Measurements from ENCODE around the gene JAM3. TPM values are rescaled to one million over a fixed set of nuclear protein-coding genes. Genes with fewer than 3 reads are reported as not detected.

Gene JAM3
- total RNA-seq, 6 experiments from 2014 or later = 49.6 to 58.6 (median 55.2) TPM

DNA sequence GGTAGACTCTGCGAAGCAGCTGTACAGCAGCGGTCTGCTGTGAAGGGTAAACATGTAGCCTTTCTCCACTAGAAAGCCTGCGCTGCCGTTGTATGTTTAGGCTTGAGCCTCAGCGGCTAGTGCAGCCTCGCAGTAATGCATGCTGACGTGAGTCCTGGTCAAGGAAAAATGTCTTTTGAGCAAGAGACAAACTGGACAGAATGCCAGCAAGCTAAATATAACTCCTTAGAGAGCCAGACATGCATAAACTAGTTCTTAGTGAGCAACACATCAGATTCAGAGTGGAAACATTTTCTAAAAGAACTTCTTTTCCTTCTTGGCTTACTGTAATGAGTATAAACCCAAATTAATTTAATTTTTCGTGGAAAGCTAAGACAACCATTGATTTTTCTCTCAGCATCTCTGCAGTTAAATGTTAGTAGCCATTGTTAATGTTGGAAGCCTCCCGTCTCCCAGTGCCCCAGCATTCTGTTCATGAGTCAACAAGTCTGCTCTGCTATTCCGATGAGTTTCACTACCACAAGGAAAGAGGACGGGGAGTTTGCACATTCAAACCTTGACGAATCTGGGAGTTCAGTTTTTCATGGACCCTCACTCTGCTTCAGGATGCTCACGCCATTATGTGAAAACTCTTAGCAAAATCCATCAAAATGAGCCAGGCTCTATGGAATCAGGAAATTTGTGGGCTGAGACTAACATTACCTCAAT is 51.4 kb downstream of the JAM3 start:
- Mint-ChIP-seq H3K27ac (peak overlapping the region; percentile 97), H3K27me3 (ENCODE audit: insufficient read depth) (peaks cover 3% of the 10 kb centered on the region), H3K36me3 (ENCODE audit: low read depth) (no peaks in the 10 kb centered on the region), H3K4me1 (ENCODE audit: low read depth) (peaks cover 63% of the 10 kb centered on the region), H3K4me3 (peak overlapping the region; percentile 83), H3K9me3 (no peaks in the 10 kb centered on the region)
- TF ChIP-seq CTCF (IDR thresholded peaks at IDR 0.05) = no peak
- peak; percentile 92 for DNase-seq

GRCh38 chr11:134120921-134121526 is 52.2 kb downstream of the JAM3 start:
- H3K4me1 Mint-ChIP-seq (ENCODE audit: low read depth) = peaks cover 70% of the 10 kb centered on the region
- peak overlapping the region; percentile 83 for H3K4me3 Mint-ChIP-seq
- peak; percentile 25 for DNase-seq
- no peaks in the 10 kb centered on the region for H3K36me3 Mint-ChIP-seq (ENCODE audit: low read depth)
- TF ChIP-seq CTCF (IDR thresholded peaks at IDR 0.05) = no peak
- H3K27me3 Mint-ChIP-seq (ENCODE audit: insufficient read depth) = peaks cover 3% of the 10 kb centered on the region; the same call in 1 of the 2 replicates
- H3K27ac Mint-ChIP-seq = peak overlapping the region; percentile 97
- no peaks in the 10 kb centered on the region for H3K9me3 Mint-ChIP-seq

GRCh38 chr11:134124660-134125451 is 56.0 kb downstream of the JAM3 start:
- Mint-ChIP-seq H3K4me3 (peak overlapping the region; percentile 86), H3K9me3 (no peaks in the 10 kb centered on the region), H3K4me1 (ENCODE audit: low read depth) (peaks cover 61% of the 10 kb centered on the region), H3K36me3 (ENCODE audit: low read depth) (no peaks in the 10 kb centered on the region), H3K27me3 (ENCODE audit: insufficient read depth) (no peaks in the 10 kb centered on the region), H3K27ac (peak overlapping the region; percentile 79)
- DNase-seq = peak; percentile 4
- no peak for TF ChIP-seq CTCF (IDR thresholded peaks at IDR 0.05)

DNA sequence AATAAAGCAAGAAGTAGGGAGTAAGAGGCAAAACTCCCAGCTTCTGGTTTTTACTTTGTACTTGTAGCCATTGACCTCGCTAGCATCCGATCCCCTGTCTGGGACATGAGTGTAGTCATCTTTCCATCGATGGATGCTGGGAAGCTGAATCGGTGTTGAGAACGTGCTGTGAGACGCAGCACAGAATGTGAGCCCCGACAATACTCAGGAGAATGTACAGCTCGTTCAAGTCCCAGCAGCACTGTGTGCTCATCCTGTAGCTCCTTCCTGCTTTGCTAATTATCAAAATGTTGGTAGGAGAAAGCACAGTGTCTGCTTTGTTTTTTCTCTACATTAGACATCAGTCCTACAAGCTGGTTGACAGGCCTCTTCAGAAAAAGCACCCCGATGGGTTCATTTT is 56.6 kb downstream of the JAM3 start:
- no peaks in the 10 kb centered on the region for H3K27me3 Mint-ChIP-seq (ENCODE audit: insufficient read depth)
- no peak for TF ChIP-seq CTCF (IDR thresholded peaks at IDR 0.05)
- H3K4me3 Mint-ChIP-seq = peak overlapping the region; percentile 86
- DNase-seq = no peak
- no peaks in the 10 kb centered on the region for H3K36me3 Mint-ChIP-seq (ENCODE audit: low read depth)
- H3K9me3 Mint-ChIP-seq = no peaks in the 10 kb centered on the region
- H3K27ac Mint-ChIP-seq = peak overlapping the region; percentile 79
- peaks cover 55% of the 10 kb centered on the region for H3K4me1 Mint-ChIP-seq (ENCODE audit: low read depth)

GRCh38 chr11:134126217-134126822 is 57.4 kb downstream of the JAM3 start:
- H3K4me1 Mint-ChIP-seq (ENCODE audit: low read depth) = peaks cover 47% of the 10 kb centered on the region
- H3K4me3 Mint-ChIP-seq = peak overlapping the region; percentile 86
- peaks cover 2% of the 10 kb centered on the region for H3K9me3 Mint-ChIP-seq
- no peak for TF ChIP-seq CTCF (IDR thresholded peaks at IDR 0.05)
- peaks cover 2% of the 10 kb centered on the region for H3K36me3 Mint-ChIP-seq (ENCODE audit: low read depth)
- peak overlapping the region; percentile 79 for H3K27ac Mint-ChIP-seq
- DNase-seq = peak; percentile 97
- H3K27me3 Mint-ChIP-seq (ENCODE audit: insufficient read depth) = no peaks in the 10 kb centered on the region; the same call in 1 of the 2 replicates
